K562 (cell line): ENCODE results near the gene POLD4. TPM values are rescaled to one million over a fixed set of nuclear protein-coding genes. Genes with fewer than 3 reads are reported as not detected.

ENCODE experiments used
- MBD2 ChIP-seq: sonication (generic); IDR thresholded peaks from 2 replicates; pipeline ENCODE4 v1.6.1; 2016; ENCODE audit warnings: low read depth, borderline replicate concordance
- SMAD4 ChIP-seq: fragments of 250-450 bp; sonication (Bioruptor Pico); conservative IDR thresholded peaks from 2 replicates; pipeline ENCODE4 v1.8.0; 2021; ENCODE audit warnings: inconsistent platforms, mild to moderate bottlenecking, moderate library complexity
- polyA plus RNA-seq, 8 experiments: library from polyadenylated mRNA; depleted of rRNA in 4 of 8; stranded (reverse) in 5 of 8; unstranded in 3 of 8; fragments of >200 nt; fragmentation: Nextera tagmentation in 2 of 8; fragmentation: Illumina TruSeq in 1 of 8; extraction: Ambion mirVana in 2 of 8; extraction: Trizol in 1 of 8; gene quantifications; 2 replicates each; pipeline versions ENCODE4 v1.2.1 to v1.2.3, GENCODE V29; 2011 to 2014; ENCODE audit warnings: inconsistent platforms in 1 of 8, missing spikeins in 1 of 8
- total RNA-seq, 7 experiments: library from RNA; depleted of rRNA in 6 of 7; stranded (reverse); fragments of >200 nt in 6 of 7; fragmentation: Illumina TruSeq in 2 of 7; extraction: Trizol in 2 of 7; gene quantifications; 2 replicates each; pipeline versions ENCODE4 v1.2.1 to v1.2.3, GENCODE V29; 2011 to 2021; ENCODE audit warnings: low replicate concordance in 1 of 7
- TF ChIP-seq, protein P1 (sequence below): sonication (generic); formaldehyde crosslinking; IDR thresholded peaks from 2 replicates; pipeline ENCODE4 v1.8.0; 2022; ENCODE audit warnings: missing genetic modification reagents, mild to moderate bottlenecking, moderate library complexity, borderline replicate concordance
- TF ChIP-seq, protein P2 (sequence below), 2 experiments: fragments of 150-350 bp in 1 of 2; IDR thresholded peaks; 2 replicates each; pipeline ENCODE4 v1.6.1; 2012 to 2016; ENCODE audit warnings: low read depth in 2 of 2, low read length in 2 of 2, mild to moderate bottlenecking in 1 of 2, moderate library complexity in 1 of 2

The POLD4 gene
- total and polyA plus RNA-seq, 9 of the 15 experiments (the other 6 are each of a cell fraction or from before 2014, with no cell fraction given): 5.8 to 64.5 (median 18.3) TPM

DNA sequence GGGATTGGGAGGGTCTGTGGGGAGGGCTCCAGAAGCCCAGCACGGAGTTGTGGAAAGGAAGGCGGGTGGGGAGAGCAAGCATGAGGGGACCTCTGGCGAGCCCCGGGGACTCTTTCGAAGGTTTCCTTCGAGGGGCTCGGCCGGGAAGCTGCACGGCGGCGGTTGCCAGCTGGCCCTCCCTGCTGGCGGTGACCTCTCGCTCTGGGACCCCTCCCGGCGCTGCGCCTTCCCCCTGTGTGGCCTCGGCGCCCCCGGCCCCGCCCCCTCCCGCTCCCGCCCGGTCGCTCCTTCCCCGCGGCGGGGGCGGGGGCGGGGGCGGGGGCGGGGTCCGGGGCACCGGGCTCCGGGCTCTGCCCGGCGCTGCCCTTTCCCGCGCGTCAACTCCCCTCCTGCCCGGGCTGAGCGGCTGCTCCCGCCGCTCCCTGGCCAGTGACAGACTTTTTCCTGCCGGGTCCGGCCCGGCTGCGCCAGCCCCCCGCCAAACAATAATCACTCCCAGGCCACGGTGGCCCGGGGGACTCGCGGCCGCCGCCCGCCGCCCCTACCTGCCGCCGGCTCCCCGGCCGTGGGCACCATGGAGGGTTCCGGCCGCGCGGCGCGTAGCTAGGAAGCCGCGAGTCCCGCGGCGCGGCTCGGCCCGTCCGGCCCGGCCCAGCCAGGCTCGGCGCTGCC is 19.1 kb upstream of the POLD4 start (continued):
- peak; percentile 51; the same call in 1 of the 2 replicates for TF ChIP-seq SMAD4 (CRISPR knock-in tag)
- TF ChIP-seq, protein P1, sequence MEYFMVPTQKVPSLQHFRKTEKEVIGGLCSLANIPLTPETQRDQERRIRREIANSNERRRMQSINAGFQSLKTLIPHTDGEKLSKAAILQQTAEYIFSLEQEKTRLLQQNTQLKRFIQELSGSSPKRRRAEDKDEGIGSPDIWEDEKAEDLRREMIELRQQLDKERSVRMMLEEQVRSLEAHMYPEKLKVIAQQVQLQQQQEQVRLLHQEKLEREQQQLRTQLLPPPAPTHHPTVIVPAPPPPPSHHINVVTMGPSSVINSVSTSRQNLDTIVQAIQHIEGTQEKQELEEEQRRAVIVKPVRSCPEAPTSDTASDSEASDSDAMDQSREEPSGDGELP (CRISPR knock-in tag): peak; percentile 49; the same call in 1 of the 2 replicates
- TF ChIP-seq MBD2: 0 out of 2 replicates have a peak, but pooled peaks have one; percentile 10
- TF ChIP-seq, protein P2, sequence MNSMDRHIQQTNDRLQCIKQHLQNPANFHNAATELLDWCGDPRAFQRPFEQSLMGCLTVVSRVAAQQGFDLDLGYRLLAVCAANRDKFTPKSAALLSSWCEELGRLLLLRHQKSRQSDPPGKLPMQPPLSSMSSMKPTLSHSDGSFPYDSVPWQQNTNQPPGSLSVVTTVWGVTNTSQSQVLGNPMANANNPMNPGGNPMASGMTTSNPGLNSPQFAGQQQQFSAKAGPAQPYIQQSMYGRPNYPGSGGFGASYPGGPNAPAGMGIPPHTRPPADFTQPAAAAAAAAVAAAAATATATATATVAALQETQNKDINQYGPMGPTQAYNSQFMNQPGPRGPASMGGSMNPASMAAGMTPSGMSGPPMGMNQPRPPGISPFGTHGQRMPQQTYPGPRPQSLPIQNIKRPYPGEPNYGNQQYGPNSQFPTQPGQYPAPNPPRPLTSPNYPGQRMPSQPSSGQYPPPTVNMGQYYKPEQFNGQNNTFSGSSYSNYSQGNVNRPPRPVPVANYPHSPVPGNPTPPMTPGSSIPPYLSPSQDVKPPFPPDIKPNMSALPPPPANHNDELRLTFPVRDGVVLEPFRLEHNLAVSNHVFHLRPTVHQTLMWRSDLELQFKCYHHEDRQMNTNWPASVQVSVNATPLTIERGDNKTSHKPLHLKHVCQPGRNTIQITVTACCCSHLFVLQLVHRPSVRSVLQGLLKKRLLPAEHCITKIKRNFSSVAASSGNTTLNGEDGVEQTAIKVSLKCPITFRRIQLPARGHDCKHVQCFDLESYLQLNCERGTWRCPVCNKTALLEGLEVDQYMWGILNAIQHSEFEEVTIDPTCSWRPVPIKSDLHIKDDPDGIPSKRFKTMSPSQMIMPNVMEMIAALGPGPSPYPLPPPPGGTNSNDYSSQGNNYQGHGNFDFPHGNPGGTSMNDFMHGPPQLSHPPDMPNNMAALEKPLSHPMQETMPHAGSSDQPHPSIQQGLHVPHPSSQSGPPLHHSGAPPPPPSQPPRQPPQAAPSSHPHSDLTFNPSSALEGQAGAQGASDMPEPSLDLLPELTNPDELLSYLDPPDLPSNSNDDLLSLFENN (IDR thresholded peaks at IDR 0.05; ENCODE audit: low read depth in 2 of 2, low read length in 2 of 2): 0 out of 4 replicates have a peak, but pooled peaks of 1 of the 2 experiments have one; percentile 28
